ENCODE data around the gene TCEA2.

The TCEA2 gene

DNA sequence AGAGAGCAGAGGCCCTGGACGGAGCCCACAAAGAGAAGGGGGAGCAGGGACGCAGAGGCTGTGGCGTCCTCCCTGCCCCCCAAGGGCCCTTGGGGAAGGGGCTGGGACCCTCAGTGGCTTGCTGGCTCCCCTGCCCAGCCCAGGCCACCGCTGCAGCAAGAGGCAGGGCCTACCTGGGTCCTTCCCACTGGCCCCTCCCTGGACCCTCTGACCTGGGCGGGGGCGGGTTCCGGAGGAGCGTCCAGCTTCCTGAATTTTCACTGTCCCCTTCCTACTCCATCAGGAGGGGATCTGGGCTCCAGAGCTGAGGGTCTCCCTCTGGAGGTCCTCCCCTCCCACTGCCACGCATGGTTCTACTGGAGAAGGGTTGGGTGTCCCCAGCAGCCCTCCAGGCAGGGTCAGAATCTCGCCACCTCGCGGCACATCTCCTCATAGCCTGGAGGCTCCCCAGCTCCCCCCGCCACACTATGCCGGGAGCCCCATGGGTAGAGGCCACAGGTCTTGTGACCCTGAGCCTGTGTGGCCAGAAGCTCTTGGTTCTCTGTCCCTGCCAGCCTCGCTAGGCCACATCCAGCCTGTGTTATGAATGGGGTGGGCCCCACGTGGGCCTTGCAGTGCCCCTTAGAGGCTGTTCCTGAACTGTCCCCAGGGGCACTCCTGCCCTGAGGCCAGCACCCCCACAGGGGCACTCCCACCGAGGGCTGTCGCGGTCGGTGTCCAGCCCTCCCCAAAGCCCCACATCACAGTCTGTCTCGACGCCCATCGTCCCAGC lies 12.6 kb upstream of the TCEA2 start:
- DNase-seq, result no peak

DNA sequence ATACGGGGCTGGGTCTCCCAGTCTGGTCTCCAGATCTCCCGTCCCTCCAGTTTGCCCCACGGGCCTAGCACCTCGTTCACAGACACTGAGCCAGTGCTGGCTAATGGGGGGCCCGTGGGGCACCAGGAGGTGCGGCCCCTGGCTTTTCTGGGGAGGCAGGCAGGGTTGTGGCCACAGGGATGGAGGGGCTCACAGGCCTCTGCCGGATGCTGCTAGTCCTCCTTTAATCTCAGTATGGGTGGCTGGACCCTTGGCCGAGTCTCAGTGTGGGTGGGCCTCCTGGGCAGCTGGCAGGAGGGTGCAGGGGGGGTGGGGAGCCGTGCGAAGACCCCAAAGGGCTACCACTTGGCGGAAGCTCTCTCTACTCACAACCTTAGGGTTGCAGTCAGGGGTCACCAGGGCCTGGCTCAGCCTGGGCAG lies 12.0 kb upstream of the TCEA2 start:
- no peak for DNase-seq

- DNase-seq, result no peak
Observed at GRCh38 chr20:64051561-64052325, 11.3 kb upstream of the TCEA2 start.

GRCh38 chr20:64052326-64052722 lies 10.7 kb upstream of the TCEA2 start:
- no peak for DNase-seq

DNA sequence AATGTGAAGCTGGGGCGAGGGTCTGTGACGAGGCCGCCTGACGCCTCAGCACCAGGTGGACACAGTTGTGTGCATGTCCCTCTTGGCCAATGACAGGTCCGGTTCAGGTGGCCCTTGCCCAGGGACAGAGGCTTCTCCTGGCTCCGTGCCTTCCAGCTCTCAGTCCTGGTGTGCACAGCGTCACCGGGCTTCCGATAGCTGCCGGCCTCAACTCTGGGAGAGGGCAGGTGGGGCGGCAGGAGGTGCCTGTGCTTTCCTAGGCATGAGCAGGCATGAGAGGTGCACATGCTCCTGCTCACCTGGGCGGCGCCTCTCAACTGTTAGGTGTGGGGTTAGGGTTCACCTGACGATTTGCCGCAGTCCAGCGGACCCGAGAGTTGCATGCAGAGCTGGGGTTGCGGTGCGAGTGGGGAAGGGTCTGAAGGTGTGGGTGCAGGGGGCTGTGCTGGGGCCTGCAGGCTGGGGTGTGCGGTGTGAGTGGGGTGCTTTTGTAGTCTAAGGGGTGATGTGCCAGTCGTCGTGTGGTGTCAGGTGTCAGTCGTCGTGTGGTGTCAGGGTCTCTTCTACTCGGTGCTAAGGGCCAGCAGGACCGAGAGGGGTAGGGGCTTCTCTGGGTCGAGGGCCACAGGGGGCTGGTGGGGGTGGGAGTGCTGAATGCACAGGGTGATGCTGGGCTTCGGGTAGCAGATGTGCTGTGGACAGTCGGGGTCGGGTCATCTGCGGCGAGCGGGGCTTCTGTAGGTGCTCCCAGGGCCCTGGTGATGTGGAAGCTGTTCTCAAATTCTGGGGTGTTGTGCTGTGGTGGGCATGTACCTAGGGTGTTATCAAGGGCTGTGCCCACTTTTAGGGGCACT lies 9.8 kb upstream of the TCEA2 start:
- no peak for DNase-seq

DNA sequence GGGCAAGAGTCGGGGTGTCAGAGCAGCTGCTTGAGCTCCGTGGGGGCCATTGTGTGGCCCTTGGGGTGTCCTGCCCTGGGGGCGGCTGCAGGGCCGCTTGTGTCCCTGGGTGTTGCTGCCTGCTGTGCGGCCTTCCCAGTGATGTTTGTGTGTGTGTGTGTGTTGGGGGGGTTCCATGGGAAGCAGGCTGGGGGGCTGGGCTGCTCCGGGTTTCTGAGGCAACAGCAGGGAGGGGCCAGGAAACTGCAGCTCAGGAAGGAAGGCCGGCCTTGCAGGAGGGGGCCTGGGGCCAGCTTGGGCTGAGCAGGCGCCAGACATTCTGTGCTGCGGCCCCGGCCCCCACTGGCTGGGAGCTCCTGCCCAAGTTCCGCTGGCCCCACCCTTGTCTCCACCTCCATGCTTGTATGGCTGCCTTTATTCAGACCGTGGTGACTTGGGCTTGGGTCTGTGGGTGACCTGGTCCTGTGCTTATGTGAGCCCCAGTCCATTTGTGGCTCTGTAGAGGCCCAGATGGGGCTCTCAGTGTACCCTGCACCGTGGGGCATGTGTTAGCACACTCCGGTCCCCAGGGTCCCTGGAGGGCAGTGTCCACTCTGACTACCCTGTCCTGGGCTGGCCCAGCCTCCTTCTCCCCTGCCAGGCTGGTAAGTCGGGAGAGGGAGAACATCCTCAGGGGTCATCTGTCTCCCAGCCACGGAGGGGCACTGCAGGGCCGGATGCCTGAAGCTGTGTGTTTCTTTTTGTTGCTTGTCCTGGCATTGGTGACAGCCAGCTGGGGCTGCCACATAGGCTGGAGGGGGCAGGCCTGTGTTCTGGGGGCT lies 8.9 kb upstream of the TCEA2 start:
- DNase-seq, result no peak

- no peak for DNase-seq
Observed at GRCh38 chr20:64055396-64055892, 7.6 kb upstream of the TCEA2 start.

- no peak for DNase-seq
Observed at GRCh38 chr20:64055893-64056638, 6.9 kb upstream of the TCEA2 start.

- DNase-seq, result no peak
Observed at GRCh38 chr20:64056639-64056888, 6.4 kb upstream of the TCEA2 start.

- no peak for DNase-seq
Observed at GRCh38 chr20:64056889-64057627, 5.9 kb upstream of the TCEA2 start.

GRCh38 chr20:64057628-64058498 lies 5.1 kb upstream of the TCEA2 start:
- DNase-seq, result peak; percentile 70 to 82

DNA sequence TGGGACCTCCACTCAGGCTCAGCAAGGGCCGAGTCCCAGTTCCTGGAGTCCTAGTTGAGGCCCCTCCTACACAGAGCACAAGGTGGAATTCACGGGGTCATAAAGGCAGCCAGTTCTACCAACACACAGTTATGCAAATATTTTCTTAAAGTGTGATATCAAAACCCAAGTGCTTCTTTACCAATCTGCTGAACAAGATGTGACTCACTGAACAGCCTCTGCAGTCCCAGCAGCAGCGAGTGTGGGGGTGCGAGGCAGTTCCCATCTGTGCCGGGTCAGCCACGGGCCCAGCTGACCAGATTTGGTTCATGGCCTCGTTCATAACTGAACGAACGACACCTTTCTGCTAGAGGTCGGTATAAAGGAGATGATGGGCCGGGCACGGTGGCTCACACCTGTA lies 4.5 kb upstream of the TCEA2 start:
- no peak for DNase-seq

- no peak for DNase-seq
Observed at GRCh38 chr20:64062276-64062595, 762 bp upstream of the TCEA2 start.

DNA sequence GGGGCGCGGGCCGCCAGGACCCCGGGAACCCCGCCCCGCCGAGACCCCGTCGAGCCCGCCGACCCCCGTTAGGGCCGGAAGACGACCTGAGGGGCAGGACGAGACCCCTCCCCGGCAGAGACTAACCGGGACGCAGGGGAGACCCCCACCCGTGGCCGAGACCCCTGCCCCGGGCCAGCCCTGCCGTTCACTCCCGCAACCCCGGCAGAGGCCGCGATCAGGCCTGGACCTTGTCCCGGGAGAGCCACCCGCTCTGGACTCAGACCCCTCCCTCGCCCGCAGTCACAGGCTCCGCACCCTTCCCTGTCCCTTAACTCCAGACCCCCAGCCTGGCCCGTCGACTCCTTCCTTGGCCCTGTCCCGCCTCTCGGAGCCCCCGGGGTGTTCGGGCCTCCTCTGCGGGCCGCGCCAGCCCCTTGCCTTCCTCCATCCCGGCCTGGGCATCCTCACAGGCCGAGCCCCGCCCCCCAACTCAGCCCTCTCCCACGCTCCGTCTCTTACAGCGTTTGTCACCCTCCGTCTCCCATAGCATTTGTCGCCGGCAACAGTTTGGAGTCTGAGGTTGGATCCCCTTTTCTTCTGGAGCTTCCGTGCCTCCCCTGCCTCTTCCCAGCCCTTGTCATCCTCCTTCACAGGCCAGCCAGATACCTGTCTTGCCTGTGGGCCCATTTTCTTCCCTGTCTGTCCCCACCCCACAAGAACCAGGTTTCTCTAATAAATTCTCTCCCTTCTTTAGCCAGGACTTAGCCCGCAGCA lies 569 bp downstream of the TCEA2 start:
- peak in 1 of 2 experiments; percentile 37 for DNase-seq

DNA sequence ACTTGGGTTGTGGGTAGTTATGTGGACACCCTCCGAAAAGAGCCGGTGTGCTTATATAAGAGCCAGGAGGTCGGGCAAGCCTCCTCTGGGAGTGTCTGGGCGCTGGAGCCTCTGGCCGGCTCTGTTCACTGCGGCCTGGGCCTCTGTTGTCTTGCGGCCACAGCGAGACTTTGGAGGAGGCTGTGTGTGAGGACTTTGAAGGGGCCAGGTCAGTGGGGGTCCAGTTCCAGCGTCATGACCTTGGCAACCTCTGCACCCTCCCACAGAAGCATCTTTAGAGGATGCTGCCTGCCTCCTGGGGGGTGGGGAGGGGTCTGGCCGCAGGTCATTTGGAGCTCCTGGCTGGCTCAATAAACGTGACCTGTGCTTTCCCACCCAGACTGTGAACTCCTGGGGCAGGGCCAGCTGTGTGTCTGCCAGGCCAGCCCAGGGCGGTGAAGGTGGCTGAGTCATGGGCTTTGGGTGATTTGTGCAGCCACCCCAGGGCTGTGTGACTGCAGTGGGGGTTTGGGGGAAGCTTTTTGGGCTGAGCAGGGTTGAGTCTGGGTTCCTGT lies 1.2 kb downstream of the TCEA2 start:
- DNase-seq, result no peak

- no peak for DNase-seq
Observed at GRCh38 chr20:64065062-64065973, 2.3 kb downstream of the TCEA2 start.

- peak in 1 of 2 experiments; percentile 32 for DNase-seq
Observed at GRCh38 chr20:64065974-64066343, 3.0 kb downstream of the TCEA2 start.

GRCh38 chr20:64067005-64067632 lies 4.1 kb downstream of the TCEA2 start:
- DNase-seq, result no peak
